ENCODE measurements around the gene BDKRB1. TPM values are rescaled to one million over a fixed set of nuclear protein-coding genes. Genes with fewer than 3 reads are reported as not detected.

BDKRB1 gene
- total RNA-seq, 1 donor from 2014 or later, result 0.08 TPM

- no peak for DNase-seq (ENCODE audit: low read depth)
Measured at GRCh38 chr14:96261053-96261452, 5.0 kb downstream of the BDKRB1 start.

GRCh38 chr14:96261772-96262655 lies 6.0 kb downstream of the BDKRB1 start:
- DNase-seq (ENCODE audit: low read depth), result peak; percentile 72

- DNase-seq (ENCODE audit: low read depth), result no peak
Measured at GRCh38 chr14:96263347-96264199, 7.6 kb downstream of the BDKRB1 start.

- DNase-seq (ENCODE audit: low read depth), result no peak
Measured at GRCh38 chr14:96264200-96264553, 8.2 kb downstream of the BDKRB1 start.

GRCh38 chr14:96264853-96265252 lies 8.8 kb downstream of the BDKRB1 start:
- DNase-seq (ENCODE audit: low read depth), result no peak

GRCh38 chr14:96265383-96266095 lies 9.5 kb downstream of the BDKRB1 start:
- DNase-seq (ENCODE audit: low read depth), result no peak

GRCh38 chr14:96267336-96267735 lies 11.3 kb downstream of the BDKRB1 start:
- peak; percentile 56 for DNase-seq (ENCODE audit: low read depth)

GRCh38 chr14:96267916-96268315 lies 11.9 kb downstream of the BDKRB1 start:
- DNase-seq (ENCODE audit: low read depth), result no peak

- peak; percentile 49 for DNase-seq (ENCODE audit: low read depth)
Measured at GRCh38 chr14:96268431-96269358, 12.7 kb downstream of the BDKRB1 start.

GRCh38 chr14:96269359-96269710 lies 13.3 kb downstream of the BDKRB1 start:
- no peak for DNase-seq (ENCODE audit: low read depth)

- no peak for DNase-seq (ENCODE audit: low read depth)
Measured at GRCh38 chr14:96270565-96271420, 14.8 kb downstream of the BDKRB1 start.

GRCh38 chr14:96271421-96271762 lies 15.4 kb downstream of the BDKRB1 start:
- no peak for DNase-seq (ENCODE audit: low read depth)

GRCh38 chr14:96272777-96273473 lies 16.9 kb downstream of the BDKRB1 start:
- DNase-seq (ENCODE audit: low read depth), result no peak

- DNase-seq (ENCODE audit: low read depth), result no peak
Measured at GRCh38 chr14:96273629-96274028, 17.6 kb downstream of the BDKRB1 start.

- DNase-seq (ENCODE audit: low read depth), result no peak
Measured at GRCh38 chr14:96274122-96274521, 18.1 kb downstream of the BDKRB1 start.

- no peak for DNase-seq (ENCODE audit: low read depth)
Measured at GRCh38 chr14:96274543-96274942, 18.5 kb downstream of the BDKRB1 start.

GRCh38 chr14:96275177-96276112 lies 19.4 kb downstream of the BDKRB1 start:
- DNase-seq (ENCODE audit: low read depth), result peak; percentile 77

GRCh38 chr14:96277890-96278289 lies 21.9 kb downstream of the BDKRB1 start:
- DNase-seq (ENCODE audit: low read depth), result no peak
